K562 (cell line): ENCODE data around the gene ADAM22.

Experiments
- CREM ChIP-seq: IDR thresholded peaks from 2 replicates; pipeline ENCODE4 v1.6.1; 2014; ENCODE audit warnings: antibody characterized with exemption, low read depth
- POLR2AphosphoS5 ChIP-seq: IDR thresholded peaks from 2 replicates; pipeline ENCODE4 v1.6.1; 2011; ENCODE audit warnings: mild to moderate bottlenecking, low read depth, low read length, moderate library complexity; ENCODE audit not compliant: control insufficient read depth, insufficient read depth
- SMAD3 ChIP-seq: fragments of 450-650 bp; formaldehyde crosslinking; conservative IDR thresholded peaks from 2 replicates; pipeline ENCODE4 v1.4.0; 2020; ENCODE audit warnings: mild to moderate bottlenecking
- TRIM28 ChIP-seq: fragments of 450-650 bp; IDR thresholded peaks from 2 replicates; pipeline ENCODE4 v1.6.1; 2017
- ZC3H11A ChIP-seq: IDR thresholded peaks from 2 replicates; pipeline ENCODE4 v1.6.1; 2012; ENCODE audit warnings: low read depth, low read length, improper control_type of control experiment
- TF ChIP-seq, protein P1 (sequence below): sonication (generic); formaldehyde crosslinking; IDR thresholded peaks from 2 replicates; pipeline ENCODE4 v1.5.0; 2020; ENCODE audit warnings: missing genetic modification reagents
- TF ChIP-seq, protein P2 (sequence below): fragments of 250-450 bp; sonication (Bioruptor Pico); IDR thresholded peaks from 2 replicates; pipeline ENCODE4 v1.5.0; 2021; ENCODE audit warnings: mild to moderate bottlenecking, moderate library complexity
- TF ChIP-seq, protein P3 (sequence below): sonication (generic); formaldehyde crosslinking; IDR thresholded peaks from 2 replicates; pipeline ENCODE4 v1.8.1; 2023; ENCODE audit warnings: mild to moderate bottlenecking, missing genetic modification reagents
- TF ChIP-seq, protein P4 (sequence below): sonication (generic); formaldehyde crosslinking; IDR thresholded peaks from 2 replicates; pipeline ENCODE4 v1.8.1; 2023; ENCODE audit warnings: mild to moderate bottlenecking, missing genetic modification reagents

DNA sequence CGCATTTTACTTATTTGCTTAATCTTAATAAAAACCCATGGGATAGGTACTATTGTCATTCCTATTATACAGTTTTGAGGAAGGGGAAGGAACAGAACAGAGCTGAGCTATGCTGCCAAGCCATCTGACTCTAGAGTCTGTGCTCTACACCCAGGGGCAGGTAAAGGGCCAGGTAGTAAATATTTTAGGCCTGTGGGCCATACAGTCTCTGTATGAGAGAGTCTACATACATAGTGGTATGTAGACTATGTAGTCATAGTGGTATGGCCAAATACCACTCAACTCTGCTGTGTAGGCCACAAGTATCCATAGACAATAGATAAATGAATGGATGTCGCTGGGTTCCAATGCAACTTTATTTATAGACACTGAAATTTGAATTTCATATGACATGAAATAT lies 289.2 kb downstream of the ADAM22 start:
- no peak for TF ChIP-seq CREM
- no peak for TF ChIP-seq ZC3H11A
- TF ChIP-seq SMAD3 (CRISPR knock-in tag) = no peak
- TF ChIP-seq, protein P1, sequence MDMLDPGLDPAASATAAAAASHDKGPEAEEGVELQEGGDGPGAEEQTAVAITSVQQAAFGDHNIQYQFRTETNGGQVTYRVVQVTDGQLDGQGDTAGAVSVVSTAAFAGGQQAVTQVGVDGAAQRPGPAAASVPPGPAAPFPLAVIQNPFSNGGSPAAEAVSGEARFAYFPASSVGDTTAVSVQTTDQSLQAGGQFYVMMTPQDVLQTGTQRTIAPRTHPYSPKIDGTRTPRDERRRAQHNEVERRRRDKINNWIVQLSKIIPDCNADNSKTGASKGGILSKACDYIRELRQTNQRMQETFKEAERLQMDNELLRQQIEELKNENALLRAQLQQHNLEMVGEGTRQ (CRISPR knock-in tag) = no peak
- TF ChIP-seq, protein P2, sequence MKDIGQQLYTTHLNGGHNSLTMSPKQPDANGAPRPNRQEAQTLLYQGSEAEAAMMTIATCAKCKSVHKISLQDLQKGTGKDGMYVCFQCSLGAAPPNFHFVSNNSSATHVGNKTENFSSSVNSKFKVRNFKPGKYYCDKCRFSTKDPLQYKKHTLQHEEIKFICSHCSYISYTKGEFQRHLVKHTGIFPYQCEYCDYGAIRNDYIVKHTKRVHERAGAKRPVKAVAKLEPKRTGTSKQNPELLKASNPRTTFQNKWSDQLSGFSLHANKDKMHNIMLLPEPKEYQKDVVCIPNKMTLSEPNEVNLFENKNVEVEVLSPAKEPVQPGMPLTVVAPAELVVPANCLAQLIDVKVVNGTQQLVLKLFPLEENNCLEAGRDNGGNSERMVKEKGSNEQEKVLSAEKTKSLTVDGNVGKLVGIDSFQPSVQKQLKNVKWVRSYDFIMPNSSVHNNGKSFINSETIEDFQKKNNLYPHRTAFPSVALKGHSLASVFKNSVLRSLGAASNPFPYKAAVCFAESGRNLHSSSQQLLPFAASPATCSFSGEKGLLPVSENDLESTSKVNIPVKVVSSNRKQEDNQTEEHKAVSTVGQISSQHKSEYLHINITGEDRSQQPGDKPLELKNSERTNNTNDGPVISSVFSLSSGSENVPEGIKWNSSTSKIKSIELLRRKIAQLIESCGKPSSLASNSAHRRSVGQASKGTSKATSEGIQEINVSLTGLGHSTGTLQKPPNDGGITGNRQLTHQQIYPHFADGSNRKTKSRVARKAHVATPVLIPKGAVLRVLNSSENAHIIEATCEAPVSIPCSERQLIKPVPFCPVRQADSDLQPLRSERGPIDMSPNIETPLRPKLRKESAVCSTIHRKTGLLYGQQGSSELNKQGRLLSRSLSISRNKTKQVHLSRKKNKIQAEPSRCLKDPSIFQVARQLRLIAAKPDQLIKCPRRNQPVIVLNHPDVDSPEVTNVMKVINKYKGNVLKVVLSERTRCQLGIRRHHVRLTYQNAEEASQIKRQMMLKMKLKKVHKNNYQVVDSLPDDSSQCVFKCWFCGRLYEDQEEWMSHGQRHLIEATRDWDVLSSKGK (CRISPR knock-in tag) = no peak
- TF ChIP-seq POLR2AphosphoS5 = no peak
- TF ChIP-seq, protein P3, sequence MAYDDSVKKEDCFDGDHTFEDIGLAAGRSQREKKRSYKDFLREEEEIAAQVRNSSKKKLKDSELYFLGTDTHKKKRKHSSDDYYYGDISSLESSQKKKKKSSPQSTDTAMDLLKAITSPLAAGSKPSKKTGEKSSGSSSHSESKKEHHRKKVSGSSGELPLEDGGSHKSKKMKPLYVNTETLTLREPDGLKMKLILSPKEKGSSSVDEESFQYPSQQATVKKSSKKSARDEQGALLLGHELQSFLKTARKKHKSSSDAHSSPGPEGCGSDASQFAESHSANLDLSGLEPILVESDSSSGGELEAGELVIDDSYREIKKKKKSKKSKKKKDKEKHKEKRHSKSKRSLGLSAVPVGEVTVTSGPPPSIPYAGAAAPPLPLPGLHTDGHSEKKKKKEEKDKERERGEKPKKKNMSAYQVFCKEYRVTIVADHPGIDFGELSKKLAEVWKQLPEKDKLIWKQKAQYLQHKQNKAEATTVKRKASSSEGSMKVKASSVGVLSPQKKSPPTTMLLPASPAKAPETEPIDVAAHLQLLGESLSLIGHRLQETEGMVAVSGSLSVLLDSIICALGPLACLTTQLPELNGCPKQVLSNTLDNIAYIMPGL (CRISPR knock-in tag) = no peak
- TF ChIP-seq TRIM28 = no peak
- TF ChIP-seq, protein P4, sequence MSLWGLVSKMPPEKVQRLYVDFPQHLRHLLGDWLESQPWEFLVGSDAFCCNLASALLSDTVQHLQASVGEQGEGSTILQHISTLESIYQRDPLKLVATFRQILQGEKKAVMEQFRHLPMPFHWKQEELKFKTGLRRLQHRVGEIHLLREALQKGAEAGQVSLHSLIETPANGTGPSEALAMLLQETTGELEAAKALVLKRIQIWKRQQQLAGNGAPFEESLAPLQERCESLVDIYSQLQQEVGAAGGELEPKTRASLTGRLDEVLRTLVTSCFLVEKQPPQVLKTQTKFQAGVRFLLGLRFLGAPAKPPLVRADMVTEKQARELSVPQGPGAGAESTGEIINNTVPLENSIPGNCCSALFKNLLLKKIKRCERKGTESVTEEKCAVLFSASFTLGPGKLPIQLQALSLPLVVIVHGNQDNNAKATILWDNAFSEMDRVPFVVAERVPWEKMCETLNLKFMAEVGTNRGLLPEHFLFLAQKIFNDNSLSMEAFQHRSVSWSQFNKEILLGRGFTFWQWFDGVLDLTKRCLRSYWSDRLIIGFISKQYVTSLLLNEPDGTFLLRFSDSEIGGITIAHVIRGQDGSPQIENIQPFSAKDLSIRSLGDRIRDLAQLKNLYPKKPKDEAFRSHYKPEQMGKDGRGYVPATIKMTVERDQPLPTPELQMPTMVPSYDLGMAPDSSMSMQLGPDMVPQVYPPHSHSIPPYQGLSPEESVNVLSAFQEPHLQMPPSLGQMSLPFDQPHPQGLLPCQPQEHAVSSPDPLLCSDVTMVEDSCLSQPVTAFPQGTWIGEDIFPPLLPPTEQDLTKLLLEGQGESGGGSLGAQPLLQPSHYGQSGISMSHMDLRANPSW (CRISPR knock-in tag) = no peak
